SU-DHL-6 (cell line): ENCODE results near the gene KLK4.

Experiments used
- H2AFZ ChIP-seq: fragments of 200-600 bp; sonication (generic); 2 replicates; pipeline ENCODE4 v1.6.1; 2014; ENCODE audit warnings: low read depth, mild to moderate bottlenecking, moderate library complexity, mixed read lengths, antibody characterized with exemption, low read length; ENCODE audit not compliant: severe bottlenecking
- H3F3A ChIP-seq: fragments of 200-600 bp; shearing (Covaris generic); 2 replicates; pipeline ENCODE4 v1.6.0; 2016; ENCODE audit warnings: antibody characterized with exemption, mild to moderate bottlenecking; ENCODE audit not compliant: insufficient read depth
- H3K27ac ChIP-seq: fragments of 200-600 bp; sonication (generic); 2 replicates; pipeline ENCODE4 v1.5.1; 2016; ENCODE audit warnings: low read depth, mild to moderate bottlenecking, low read length, moderate library complexity, mixed read lengths
- H3K27me3 ChIP-seq: fragments of 200-600 bp; sonication (generic), shearing (Covaris generic); 2 replicates; pipeline ENCODE4 v1.6.0; 2014; ENCODE audit warnings: mild to moderate bottlenecking, low read length
- H3K36me3 ChIP-seq: fragments of 200-600 bp; sonication (generic); 2 replicates; pipeline ENCODE4 v1.6.1; 2014; ENCODE audit warnings: mild to moderate bottlenecking, low read length, mixed read lengths
- H3K4me2 ChIP-seq: fragments of 300-600, 200-600 bp; shearing (Covaris generic), sonication (generic); 2 replicates; pipeline ENCODE4 v1.6.0; 2014; ENCODE audit warnings: low read length, low read depth, mild to moderate bottlenecking; ENCODE audit not compliant: poor library complexity, severe bottlenecking
- H3K4me3 ChIP-seq: fragments of 200-600 bp; sonication (generic); 2 replicates; pipeline ENCODE4 v1.5.1; 2014; ENCODE audit warnings: antibody characterized with exemption, low read length, mild to moderate bottlenecking, mixed read lengths; ENCODE audit not compliant: insufficient read depth, poor library complexity, severe bottlenecking
- H3K79me2 ChIP-seq: fragments of 200-600 bp; sonication (generic); 2 replicates; pipeline ENCODE4 v1.6.1; 2014; ENCODE audit warnings: mild to moderate bottlenecking, low read length, moderate library complexity; ENCODE audit not compliant: insufficient read depth
- H3K9ac ChIP-seq: fragments of 200-600 bp; sonication (generic); 2 replicates; pipeline ENCODE4 v1.7.0; 2014; ENCODE audit warnings: mild to moderate bottlenecking, low read length
- H3K9me2 ChIP-seq: fragments of 200-600 bp; sonication (generic); replicated peaks from 2 replicates; pipeline ENCODE4 v1.6.1; 2014; ENCODE audit warnings: low read length; ENCODE audit not compliant: insufficient read depth
- H3K9me3 ChIP-seq: fragments of 200-600 bp; sonication (generic); 2 replicates; pipeline ENCODE4 v1.6.1; 2014; ENCODE audit warnings: low read length, mixed read lengths; ENCODE audit not compliant: insufficient read depth
- H4K20me1 ChIP-seq: fragments of 200-600 bp; sonication (generic); 2 replicates; pipeline ENCODE4 v1.6.1; 2014; ENCODE audit warnings: low read depth, mild to moderate bottlenecking, antibody characterized with exemption, low read length, moderate library complexity, mixed read lengths
- EZH2phosphoT487 ChIP-seq: fragments of 200-600 bp; sonication (generic), shearing (Covaris generic); conservative IDR thresholded peaks from 2 replicates; pipeline ENCODE4 v1.6.1; 2018; ENCODE audit warnings: mild to moderate bottlenecking, antibody characterized with exemption, low read length, moderate library complexity, mixed read lengths
- TF ChIP-seq, protein P1 (sequence below): fragments of 200-600 bp; sonication (generic); IDR thresholded peaks from one replicate; pipeline ENCODE4 v1.5.1; 2017; ENCODE audit warnings: antibody characterized with exemption, mild to moderate bottlenecking, low read length, moderate library complexity; ENCODE audit not compliant: insufficient read depth, poor library complexity, severe bottlenecking

The KLK4 gene, protein sequence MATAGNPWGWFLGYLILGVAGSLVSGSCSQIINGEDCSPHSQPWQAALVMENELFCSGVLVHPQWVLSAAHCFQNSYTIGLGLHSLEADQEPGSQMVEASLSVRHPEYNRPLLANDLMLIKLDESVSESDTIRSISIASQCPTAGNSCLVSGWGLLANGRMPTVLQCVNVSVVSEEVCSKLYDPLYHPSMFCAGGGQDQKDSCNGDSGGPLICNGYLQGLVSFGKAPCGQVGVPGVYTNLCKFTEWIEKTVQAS

DNA sequence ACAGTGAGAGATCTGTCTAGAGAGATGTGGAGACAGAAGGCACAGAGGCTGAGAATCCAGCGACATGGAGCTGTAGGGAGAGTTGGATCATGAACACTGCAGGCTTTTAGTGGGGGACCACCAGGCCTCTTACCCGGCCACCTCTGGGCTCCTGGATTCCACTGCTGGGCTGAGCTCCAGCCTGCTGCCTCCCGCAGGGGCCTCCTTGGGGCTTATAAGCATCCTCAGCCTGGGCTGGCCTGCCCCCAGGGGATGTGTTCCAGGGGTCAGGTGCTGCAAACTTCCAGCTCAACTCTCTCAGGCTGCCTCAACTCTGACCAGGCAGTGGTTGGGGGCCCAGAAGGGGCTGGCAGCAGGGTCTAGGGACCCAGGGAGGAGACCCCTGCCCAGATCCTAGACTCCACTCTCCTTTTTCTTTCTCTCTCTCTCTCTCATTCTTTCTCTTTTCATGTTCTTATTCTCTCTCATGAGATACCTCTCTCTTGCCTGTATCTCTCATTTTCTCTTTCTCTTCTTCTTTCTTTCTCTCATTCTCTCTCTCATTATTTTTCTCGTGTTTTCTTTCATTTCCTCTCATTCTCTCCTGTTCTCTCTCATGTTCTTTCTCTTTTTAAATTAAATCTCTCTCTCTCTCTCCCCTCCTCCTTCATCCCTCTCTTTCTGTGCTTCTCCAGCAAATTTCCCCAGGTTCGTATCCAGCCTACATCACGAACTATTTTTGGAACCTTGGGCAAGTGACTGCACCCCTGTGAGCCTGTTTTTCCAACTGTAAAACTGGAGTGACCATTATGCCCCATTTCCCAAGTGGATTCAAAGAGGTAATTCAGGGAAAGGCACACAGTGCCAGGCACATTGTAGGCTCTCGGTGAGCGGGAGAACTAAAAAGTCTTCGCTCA is at the start of gene KLK4:
Gene KLK4 (minus strand): TSS at position 190 of the 896 bp plus-strand sequence. CDS start 657 bp downstream, outside the sequence.
- no peak within 1 kb of the TSS for H3K4me3 ChIP-seq
- no peaks in the 10 kb centered on the region for H3F3A ChIP-seq
- H2AFZ ChIP-seq: no peak within 1 kb of the TSS
- H3K9ac ChIP-seq: no peak within 1 kb of the TSS
- no peaks in the 10 kb centered on the region for H3K9me3 ChIP-seq
- no peaks in the 10 kb centered on the region for H4K20me1 ChIP-seq
- no peak within 1 kb of the TSS for H3K27ac ChIP-seq
- no peaks in the 10 kb centered on the region for H3K36me3 ChIP-seq
- H3K27me3 ChIP-seq: no peaks in the 10 kb centered on the region
- no peaks in the 10 kb centered on the region for H3K9me2 ChIP-seq
- no peak within 1 kb of the TSS for H3K4me2 ChIP-seq
- H3K79me2 ChIP-seq: no peaks in the 10 kb centered on the region
- TF ChIP-seq EZH2phosphoT487: no peak
- TF ChIP-seq, protein P1, sequence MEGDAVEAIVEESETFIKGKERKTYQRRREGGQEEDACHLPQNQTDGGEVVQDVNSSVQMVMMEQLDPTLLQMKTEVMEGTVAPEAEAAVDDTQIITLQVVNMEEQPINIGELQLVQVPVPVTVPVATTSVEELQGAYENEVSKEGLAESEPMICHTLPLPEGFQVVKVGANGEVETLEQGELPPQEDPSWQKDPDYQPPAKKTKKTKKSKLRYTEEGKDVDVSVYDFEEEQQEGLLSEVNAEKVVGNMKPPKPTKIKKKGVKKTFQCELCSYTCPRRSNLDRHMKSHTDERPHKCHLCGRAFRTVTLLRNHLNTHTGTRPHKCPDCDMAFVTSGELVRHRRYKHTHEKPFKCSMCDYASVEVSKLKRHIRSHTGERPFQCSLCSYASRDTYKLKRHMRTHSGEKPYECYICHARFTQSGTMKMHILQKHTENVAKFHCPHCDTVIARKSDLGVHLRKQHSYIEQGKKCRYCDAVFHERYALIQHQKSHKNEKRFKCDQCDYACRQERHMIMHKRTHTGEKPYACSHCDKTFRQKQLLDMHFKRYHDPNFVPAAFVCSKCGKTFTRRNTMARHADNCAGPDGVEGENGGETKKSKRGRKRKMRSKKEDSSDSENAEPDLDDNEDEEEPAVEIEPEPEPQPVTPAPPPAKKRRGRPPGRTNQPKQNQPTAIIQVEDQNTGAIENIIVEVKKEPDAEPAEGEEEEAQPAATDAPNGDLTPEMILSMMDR: no peak

DNA sequence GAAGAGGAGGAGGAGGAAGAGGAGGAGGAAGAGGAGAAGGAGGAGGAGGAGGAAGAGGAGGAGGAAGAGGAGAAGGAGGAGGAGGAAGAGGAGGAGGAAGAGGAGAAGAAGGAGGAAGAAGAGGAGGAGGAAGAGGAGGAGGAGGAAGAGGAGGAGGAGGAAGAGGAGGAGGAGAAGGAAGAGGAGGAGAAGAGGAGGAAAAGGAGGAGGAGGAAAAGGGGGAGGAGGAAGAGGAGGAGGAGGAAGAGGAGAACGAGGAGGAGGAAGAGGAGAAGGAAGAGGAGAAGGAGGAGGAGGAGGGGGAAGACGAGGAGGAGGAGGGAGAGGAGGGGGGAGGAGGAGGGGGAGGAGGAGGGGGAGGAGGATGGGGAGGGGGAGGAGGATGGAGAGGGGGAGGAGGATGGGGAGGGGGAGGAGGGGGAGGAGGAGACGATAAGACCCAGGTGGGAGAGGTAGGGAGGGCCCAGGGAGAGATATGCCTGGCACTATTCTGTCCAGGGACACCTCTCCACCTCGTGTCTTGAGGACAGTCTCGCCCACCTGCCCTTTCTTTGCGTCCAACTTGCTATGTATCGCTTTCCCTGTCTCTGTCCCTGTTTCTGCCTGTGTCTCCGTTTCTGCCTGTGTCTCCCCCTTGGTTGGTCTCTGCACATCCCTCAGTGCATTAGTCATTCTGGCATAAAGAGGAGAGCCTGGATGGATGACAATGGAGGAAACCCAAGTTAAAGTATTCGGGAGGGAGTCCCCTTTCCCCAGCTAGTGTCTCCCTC is 48.7 kb upstream of the KLK4 start:
- H3K79me2 ChIP-seq: no peaks in the 10 kb centered on the region
- H3K4me3 ChIP-seq: no peak overlapping the region
- H3K27me3 ChIP-seq: no peaks in the 10 kb centered on the region
- no peak overlapping the region for H3K27ac ChIP-seq
- H3K4me2 ChIP-seq: no peak overlapping the region
- H3K9ac ChIP-seq: no peak overlapping the region
- no peaks in the 10 kb centered on the region for H3K9me3 ChIP-seq
- no peaks in the 10 kb centered on the region for H3K9me2 ChIP-seq
- H3F3A ChIP-seq: no peaks in the 10 kb centered on the region
- H3K36me3 ChIP-seq: no peaks in the 10 kb centered on the region
- H4K20me1 ChIP-seq: no peaks in the 10 kb centered on the region
- H2AFZ ChIP-seq: no peak overlapping the region
- TF ChIP-seq, protein P1: no peak
- no peak for TF ChIP-seq EZH2phosphoT487

DNA sequence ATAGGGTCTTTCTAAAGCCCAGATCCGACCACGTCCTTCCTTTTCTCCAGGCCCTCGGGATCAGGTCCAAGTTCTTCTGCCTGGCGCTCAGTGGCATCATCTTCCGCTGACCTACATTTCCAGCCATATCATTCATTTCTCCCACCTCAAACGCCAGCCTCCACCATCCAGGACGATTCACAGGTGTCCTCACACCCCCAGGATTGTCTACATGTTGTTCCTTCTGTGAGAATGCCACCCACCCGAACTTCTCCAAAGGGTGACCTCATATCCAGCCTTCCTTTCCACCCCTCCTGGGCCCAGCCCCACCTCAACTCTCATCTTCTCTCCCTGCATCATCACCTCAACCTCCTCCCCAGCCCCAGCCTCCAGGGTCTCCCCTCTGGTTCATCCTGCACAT is 46.4 kb upstream of the KLK4 start:
- Histone ChIP-seq H3K36me3 (no peaks in the 10 kb centered on the region), H3K27me3 (no peaks in the 10 kb centered on the region), H3K79me2 (no peaks in the 10 kb centered on the region), H3K9me3 (no peaks in the 10 kb centered on the region), H3K4me3 (no peak overlapping the region), H3K4me2 (no peak overlapping the region), H3K27ac (no peak overlapping the region), H3K9ac (no peak overlapping the region), H3F3A (no peaks in the 10 kb centered on the region), H3K9me2 (no peaks in the 10 kb centered on the region), H2AFZ (no peak overlapping the region), H4K20me1 (no peaks in the 10 kb centered on the region)
- no peak for TF ChIP-seq EZH2phosphoT487
- TF ChIP-seq, protein P1: no peak
